OCI-LY3 (cell line): Measurements from ENCODE around the gene TPRN.

Experiments used
- H2AFZ ChIP-seq: fragments of 200-600, 300-600 bp; shearing (Covaris generic); 2 replicates; pipeline ENCODE4 v1.6.0; 2014; ENCODE audit warnings: antibody characterized with exemption, low read depth, low read length
- H3K27ac ChIP-seq: fragments of 200-600, 300-600 bp; sonication (generic); 2 replicates; pipeline ENCODE4 v1.5.1; 2014; ENCODE audit warnings: mild to moderate bottlenecking, low read length, moderate library complexity, mixed read lengths
- H3K27me3 ChIP-seq: fragments of 200-600, 300-600 bp; sonication (generic); 2 replicates; pipeline ENCODE4 v1.6.1; 2014; ENCODE audit warnings: low read depth, low read length, mixed read lengths
- H3K36me3 ChIP-seq: fragments of 200-600, 300-600 bp; sonication (generic); replicated peaks from 2 replicates; pipeline ENCODE3; 2014; ENCODE audit warnings: low read depth, low read length, mixed read lengths
- H3K4me1 ChIP-seq: fragments of 300-600, 200-600 bp; sonication (generic); 2 replicates; pipeline ENCODE4 v1.6.1; 2014; ENCODE audit warnings: low read length, mixed read lengths
- H3K4me2 ChIP-seq: fragments of 200-600, 300-600 bp; sonication (generic); 2 replicates; pipeline ENCODE4 v1.6.1; 2014; ENCODE audit warnings: low read length, mixed read lengths
- H3K4me3 ChIP-seq: fragments of 300-600, 200-600 bp; sonication (generic); 2 replicates; pipeline ENCODE4 v1.5.1; 2014; ENCODE audit warnings: antibody characterized with exemption, mild to moderate bottlenecking, low read length, moderate library complexity
- H3K79me2 ChIP-seq: fragments of 300-600, 200-600 bp; shearing (Covaris generic); 2 replicates; pipeline ENCODE4 v1.6.1; 2014; ENCODE audit warnings: mild to moderate bottlenecking, low read length, mixed read lengths
- H3K9ac ChIP-seq: fragments of 300-600, 200-600 bp; shearing (Covaris generic); 2 replicates; pipeline ENCODE4 v1.6.0; 2014; ENCODE audit warnings: mild to moderate bottlenecking, low read length, moderate library complexity
- H3K9me3 ChIP-seq: fragments of 200-600, 300-600 bp; shearing (Covaris generic); 2 replicates; pipeline ENCODE4 v1.6.1; 2014; ENCODE audit warnings: low read length, mixed read lengths; ENCODE audit not compliant: insufficient read depth
- H4K20me1 ChIP-seq: fragments of 200-600, 300-600 bp; sonication (generic); 2 replicates; pipeline ENCODE4 v1.6.1; 2016; ENCODE audit warnings: low read length, mixed read lengths; ENCODE audit not compliant: insufficient read depth
- EZH2phosphoT487 ChIP-seq: fragments of 200-600 bp; shearing (Covaris generic); IDR thresholded peaks from 2 replicates; pipeline ENCODE4 v1.6.1; 2018; ENCODE audit warnings: antibody characterized with exemption, mixed run types, low read depth
- TF ChIP-seq, protein P1 (sequence below): fragments of 200-600, 300-600 bp; sonication (generic); IDR thresholded peaks from 2 replicates; pipeline ENCODE4 v1.5.1; 2014; ENCODE audit warnings: antibody characterized with exemption, low read length, low read depth

TPRN gene

DNA sequence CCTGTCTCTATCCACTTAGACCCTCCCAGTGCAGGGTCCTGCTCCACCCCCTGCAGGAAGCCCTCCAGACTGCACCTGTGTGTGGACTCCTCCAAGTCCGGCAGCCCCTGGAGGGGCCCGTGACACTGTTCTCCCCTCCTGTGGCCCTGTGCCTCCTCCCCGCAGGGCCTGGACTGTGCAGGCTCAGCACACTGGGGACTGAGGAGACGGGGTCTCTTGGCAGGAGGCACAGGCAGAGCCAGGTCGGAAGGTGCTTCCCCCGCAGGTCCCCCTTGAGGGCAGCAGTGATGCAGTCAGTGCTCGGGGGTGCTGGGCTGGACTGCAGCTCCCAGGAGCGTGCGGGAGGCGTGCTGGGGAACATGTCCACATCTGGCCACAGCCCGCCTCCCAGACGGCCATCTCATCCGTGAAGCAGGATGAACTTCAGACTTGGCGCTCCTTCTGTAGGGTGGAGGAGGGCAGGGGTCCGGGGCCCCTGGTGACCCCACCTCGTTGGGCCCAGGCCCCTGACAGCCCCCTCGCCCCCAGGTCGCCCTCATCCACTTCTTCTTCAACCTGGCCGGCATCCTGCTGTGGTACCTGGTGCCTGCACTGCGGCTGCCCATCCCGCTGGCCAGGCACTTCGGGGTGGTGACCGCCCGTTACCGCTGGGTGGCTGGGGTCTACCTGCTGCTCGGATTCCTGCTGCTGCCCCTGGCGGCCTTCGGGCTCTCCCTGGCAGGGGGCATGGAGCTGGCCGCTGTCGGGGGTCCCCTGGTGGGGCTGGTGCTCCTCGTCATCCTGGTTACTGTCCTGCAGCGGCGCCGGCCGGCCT lies 35.1 kb upstream of the TPRN start:
- no peaks in the 10 kb centered on the region for H4K20me1 ChIP-seq
- no peaks in the 10 kb centered on the region for H3K36me3 ChIP-seq
- peak overlapping the region; percentile 96 for H3K4me2 ChIP-seq
- H3K27me3 ChIP-seq: 0 out of 2 replicates have a peak, but pooled peaks cover 2% of the 10 kb centered on the region
- peak overlapping the region; percentile 82 for H3K4me3 ChIP-seq
- H3K9ac ChIP-seq: peak overlapping the region; percentile 63
- TF ChIP-seq, protein P1, sequence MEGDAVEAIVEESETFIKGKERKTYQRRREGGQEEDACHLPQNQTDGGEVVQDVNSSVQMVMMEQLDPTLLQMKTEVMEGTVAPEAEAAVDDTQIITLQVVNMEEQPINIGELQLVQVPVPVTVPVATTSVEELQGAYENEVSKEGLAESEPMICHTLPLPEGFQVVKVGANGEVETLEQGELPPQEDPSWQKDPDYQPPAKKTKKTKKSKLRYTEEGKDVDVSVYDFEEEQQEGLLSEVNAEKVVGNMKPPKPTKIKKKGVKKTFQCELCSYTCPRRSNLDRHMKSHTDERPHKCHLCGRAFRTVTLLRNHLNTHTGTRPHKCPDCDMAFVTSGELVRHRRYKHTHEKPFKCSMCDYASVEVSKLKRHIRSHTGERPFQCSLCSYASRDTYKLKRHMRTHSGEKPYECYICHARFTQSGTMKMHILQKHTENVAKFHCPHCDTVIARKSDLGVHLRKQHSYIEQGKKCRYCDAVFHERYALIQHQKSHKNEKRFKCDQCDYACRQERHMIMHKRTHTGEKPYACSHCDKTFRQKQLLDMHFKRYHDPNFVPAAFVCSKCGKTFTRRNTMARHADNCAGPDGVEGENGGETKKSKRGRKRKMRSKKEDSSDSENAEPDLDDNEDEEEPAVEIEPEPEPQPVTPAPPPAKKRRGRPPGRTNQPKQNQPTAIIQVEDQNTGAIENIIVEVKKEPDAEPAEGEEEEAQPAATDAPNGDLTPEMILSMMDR: peak; percentile 18
- TF ChIP-seq EZH2phosphoT487: no peak
- peaks cover 42% of the 10 kb centered on the region for H3K4me1 ChIP-seq
- H3K27ac ChIP-seq: peak overlapping the region; percentile 34
- H3K9me3 ChIP-seq: no peaks in the 10 kb centered on the region
- peaks cover 27% of the 10 kb centered on the region for H3K79me2 ChIP-seq
- no peak overlapping the region for H2AFZ ChIP-seq

DNA sequence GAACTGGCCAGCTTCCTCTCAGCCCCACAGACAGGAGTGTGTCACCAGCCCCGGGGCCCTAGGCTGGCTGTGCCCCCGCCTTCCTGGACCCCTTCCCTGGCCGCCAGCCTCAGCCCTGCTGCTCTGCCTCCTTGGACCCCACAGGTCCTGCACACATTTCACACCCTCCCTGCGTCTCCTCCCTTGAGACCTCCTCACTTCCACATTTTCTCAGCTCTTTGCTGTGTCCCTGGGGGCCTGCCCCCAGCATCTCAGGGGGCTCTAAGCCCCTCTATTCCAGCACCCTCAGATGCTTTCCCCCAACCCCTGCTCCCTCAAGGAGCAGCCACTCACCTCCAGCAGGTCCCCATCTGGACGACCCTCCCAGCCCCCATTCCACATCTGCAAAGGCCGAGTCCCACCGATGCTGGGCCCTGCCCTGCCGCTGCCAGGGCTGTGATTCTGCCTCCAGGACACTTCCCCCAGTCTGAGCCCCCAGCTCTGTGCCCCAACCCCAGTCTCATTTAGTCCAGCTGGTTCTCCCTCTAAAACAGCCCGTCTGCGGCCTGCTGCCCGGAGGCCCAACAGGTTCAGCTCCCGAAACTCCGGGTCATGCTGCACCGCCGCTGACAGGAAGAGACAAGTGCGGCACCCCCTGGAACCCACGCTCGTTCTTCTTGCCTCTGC lies 34.4 kb upstream of the TPRN start:
- H3K4me2 ChIP-seq: peak overlapping the region; percentile 96
- no peaks in the 10 kb centered on the region for H3K36me3 ChIP-seq
- peaks cover 24% of the 10 kb centered on the region for H3K79me2 ChIP-seq
- H4K20me1 ChIP-seq: no peaks in the 10 kb centered on the region
- H3K27me3 ChIP-seq: 0 out of 2 replicates have a peak, but pooled peaks cover 2% of the 10 kb centered on the region
- H3K4me3 ChIP-seq: peak overlapping the region; percentile 82
- no peaks in the 10 kb centered on the region for H3K9me3 ChIP-seq
- H3K4me1 ChIP-seq: peaks cover 42% of the 10 kb centered on the region
- peak overlapping the region; percentile 34 for H3K27ac ChIP-seq
- TF ChIP-seq EZH2phosphoT487: no peak
- TF ChIP-seq, protein P1: no peak
- peak overlapping the region; percentile 63 for H3K9ac ChIP-seq
- H2AFZ ChIP-seq: no peak overlapping the region

- H3K4me2 ChIP-seq: peak overlapping the region; percentile 96
- H3K9me3 ChIP-seq: no peaks in the 10 kb centered on the region
- peak overlapping the region; percentile 82 for H3K4me3 ChIP-seq
- H3K27me3 ChIP-seq: 0 out of 2 replicates have a peak, but pooled peaks cover 2% of the 10 kb centered on the region
- H3K9ac ChIP-seq: peak overlapping the region; percentile 63; the same call in 1 of the 2 replicates
- no peaks in the 10 kb centered on the region for H4K20me1 ChIP-seq
- no peak overlapping the region for H2AFZ ChIP-seq
- H3K79me2 ChIP-seq: peaks cover 16% of the 10 kb centered on the region
- peaks cover 42% of the 10 kb centered on the region for H3K4me1 ChIP-seq
- H3K36me3 ChIP-seq: no peaks in the 10 kb centered on the region
- H3K27ac ChIP-seq: no peak overlapping the region
- TF ChIP-seq, protein P1: no peak
- no peak for TF ChIP-seq EZH2phosphoT487
These were observed 33.6 kb upstream of the TPRN start for GRCh38 chr9:137234055-137234697.
